Neuron (in vitro differentiated cells): ENCODE data around the gene CEP68.
"Not testable (repeated sequence)": the region's sequence is repeated elsewhere in the genome, so short reads cannot be mapped to it uniquely, and the experiment has no call there.

ENCODE experiments used
- H2AFZ ChIP-seq: one replicate; pipeline ENCODE4 v1.6.1; 2013; ENCODE audit warnings: low read depth, mild to moderate bottlenecking, inconsistent platforms, low read length, moderate library complexity
- H3K27me3 ChIP-seq: one replicate; pipeline ENCODE4 v1.6.1; 2013; ENCODE audit warnings: low read length; ENCODE audit not compliant: insufficient read depth
- H3K36me3 ChIP-seq: one replicate; pipeline ENCODE4 v1.6.1; 2013; ENCODE audit warnings: low read length; ENCODE audit not compliant: insufficient read depth
- H3K4me1 ChIP-seq: one replicate; pipeline ENCODE4 v1.6.1; 2013; ENCODE audit warnings: low read length; ENCODE audit not compliant: insufficient read depth
- H3K4me3 ChIP-seq: 2 replicates; pipeline ENCODE4 v1.5.1; 2013; ENCODE audit warnings: mild to moderate bottlenecking, low read length, moderate library complexity
- H3K9me3 ChIP-seq: one replicate; pipeline ENCODE4 v1.6.1; 2013; ENCODE audit warnings: low read length

CEP68 gene

DNA sequence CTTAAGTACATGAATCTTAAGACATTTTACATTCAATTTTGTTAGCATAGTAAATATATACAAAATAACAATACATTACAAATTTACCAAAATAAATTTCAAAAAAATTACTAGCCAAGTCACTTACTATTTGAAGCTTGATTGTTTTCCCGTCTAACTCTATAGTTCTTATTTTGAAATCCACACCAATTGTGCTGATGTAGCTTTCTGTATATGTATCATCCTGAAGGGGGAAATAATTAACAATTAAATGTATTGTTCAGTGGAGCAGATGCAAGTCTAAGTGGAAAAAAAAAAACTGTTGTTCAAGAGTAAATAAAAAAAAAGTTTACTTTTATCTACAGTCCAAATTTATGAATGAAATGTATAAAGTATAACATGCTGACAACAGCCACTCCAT is 41.6 kb downstream of the CEP68 start:
- H3K9me3 ChIP-seq: peaks cover 2% of the 10 kb centered on the region
- no peak overlapping the region for H3K4me3 ChIP-seq
- no peaks in the 10 kb centered on the region for H3K27me3 ChIP-seq
- peaks cover 70% of the 10 kb centered on the region for H3K36me3 ChIP-seq
- no peaks in the 10 kb centered on the region for H3K4me1 ChIP-seq
- no peak overlapping the region for H2AFZ ChIP-seq

DNA sequence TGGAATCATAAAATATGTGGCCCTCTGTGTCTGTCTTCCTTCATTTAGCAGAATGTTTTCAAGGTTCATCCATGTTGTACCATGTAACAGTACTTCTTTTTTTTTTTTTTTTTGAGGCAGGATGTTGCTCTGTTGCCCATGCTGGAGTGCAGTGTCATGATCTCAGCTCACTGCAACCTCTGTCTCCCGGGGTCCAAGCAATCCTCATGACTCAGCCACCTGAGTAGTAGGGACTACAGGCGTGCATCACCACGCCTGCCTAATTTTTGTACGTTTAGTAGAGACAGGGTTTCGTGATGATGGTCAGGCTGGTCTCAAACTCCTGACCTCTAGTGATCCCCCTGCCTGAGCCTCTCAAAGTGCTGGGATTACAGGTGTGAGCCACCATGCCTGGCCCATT is 42.5 kb downstream of the CEP68 start:
- Histone ChIP-seq H3K4me3 (no peak overlapping the region), H3K36me3 (peaks cover 71% of the 10 kb centered on the region), H3K4me1 (no peaks in the 10 kb centered on the region), H3K9me3 (peaks cover 2% of the 10 kb centered on the region), H2AFZ (no peak overlapping the region), H3K27me3 (no peaks in the 10 kb centered on the region)

DNA sequence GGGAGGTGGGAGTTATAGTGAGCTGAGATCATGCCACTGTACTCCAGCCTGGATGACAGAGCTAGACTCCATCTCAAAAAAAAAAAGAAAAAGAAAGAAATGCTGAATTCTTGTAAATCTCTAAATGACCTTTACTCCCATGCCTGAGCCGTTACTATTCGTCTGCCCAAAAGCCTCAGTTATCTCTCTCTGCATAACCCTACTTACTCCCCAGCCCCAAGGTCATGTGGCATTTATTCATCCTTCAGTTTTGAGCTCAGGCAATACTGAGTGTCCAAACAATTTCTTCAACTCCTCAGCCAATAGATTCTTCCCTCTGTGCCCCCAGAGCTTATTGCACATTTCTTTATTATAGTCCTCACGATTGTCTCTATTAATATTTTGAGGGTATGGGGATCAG is 44.9 kb downstream of the CEP68 start:
- Histone ChIP-seq H3K27me3 (no peaks in the 10 kb centered on the region), H3K9me3 (peaks cover 2% of the 10 kb centered on the region), H2AFZ (no peak overlapping the region), H3K36me3 (peaks cover 61% of the 10 kb centered on the region), H3K4me1 (no peaks in the 10 kb centered on the region), H3K4me3 (no peak overlapping the region)

DNA sequence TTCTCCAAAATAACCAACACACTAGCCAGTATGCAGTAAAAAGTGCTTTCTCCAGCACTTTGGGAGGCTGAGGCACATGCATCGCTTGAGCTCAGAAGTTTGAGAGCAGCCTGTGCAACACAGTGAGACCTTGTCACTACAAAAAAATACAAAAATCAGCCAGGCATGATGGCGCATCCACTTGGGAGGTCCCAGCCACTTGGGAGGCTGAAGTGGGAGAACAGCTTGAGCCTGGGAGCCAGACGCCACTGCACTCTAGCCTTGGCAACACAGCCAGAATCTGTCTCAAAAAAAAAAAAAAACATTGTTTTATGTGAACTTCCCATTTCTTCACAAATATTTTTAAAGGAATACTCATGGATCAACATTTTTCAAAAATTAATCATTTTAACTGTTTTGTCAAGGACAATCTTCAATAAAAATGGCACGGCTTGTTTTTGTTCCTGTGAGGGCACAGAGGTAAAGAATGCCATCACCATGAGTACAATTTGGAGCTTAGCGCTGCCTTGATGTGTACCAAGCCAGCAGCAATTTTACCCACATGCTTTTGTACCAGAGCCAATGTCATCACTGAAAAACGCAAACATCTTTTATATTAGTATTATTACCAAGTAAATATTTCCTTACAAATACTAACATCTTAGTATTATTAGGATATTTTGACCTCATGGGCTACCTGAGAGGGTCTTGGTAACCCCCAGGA is 46.9 kb downstream of the CEP68 start:
- Histone ChIP-seq H2AFZ (no peak overlapping the region), H3K36me3 (peaks cover 46% of the 10 kb centered on the region), H3K9me3 (no peaks in the 10 kb centered on the region), H3K4me3 (no peak overlapping the region), H3K27me3 (no peaks in the 10 kb centered on the region), H3K4me1 (no peaks in the 10 kb centered on the region)

DNA sequence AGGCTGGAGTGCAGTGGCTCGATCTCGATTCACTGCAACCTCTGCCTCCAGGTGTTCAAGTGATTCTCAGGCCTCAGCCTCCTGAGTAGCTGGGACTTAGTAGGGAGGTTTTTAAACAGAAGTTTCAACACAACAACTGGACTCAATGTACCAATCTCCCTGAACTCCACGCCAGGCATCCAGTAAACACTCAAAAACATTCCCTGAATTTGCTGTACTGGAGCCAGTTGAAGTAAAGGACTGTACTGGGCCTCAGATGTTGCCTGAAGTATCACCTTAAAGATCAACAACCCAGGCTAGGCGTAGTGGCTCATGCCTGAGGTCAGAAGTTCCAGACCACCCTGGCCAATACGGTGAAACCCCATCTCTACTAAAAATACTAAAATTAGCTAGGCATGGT is 51.3 kb downstream of the CEP68 start:
- Histone ChIP-seq H3K4me1 (no peaks in the 10 kb centered on the region), H3K4me3 (no peak overlapping the region)

DNA sequence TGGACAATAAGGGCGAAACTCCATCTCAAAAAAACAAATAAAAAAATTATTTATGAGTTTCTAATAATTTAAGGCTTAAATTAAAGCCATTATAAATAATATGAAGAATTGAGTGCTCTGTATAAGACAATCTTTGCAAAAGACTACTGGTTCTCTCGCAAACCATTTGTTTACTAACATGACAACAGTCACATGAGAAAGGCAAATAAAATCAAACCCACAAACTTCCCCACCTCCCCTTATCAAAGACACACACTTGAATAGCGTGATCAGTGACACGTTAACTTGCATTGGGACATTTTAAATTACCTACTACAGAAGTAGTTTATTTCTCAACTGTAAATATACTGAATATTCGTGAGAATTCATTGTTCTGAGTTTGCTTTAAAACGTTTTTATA is 52.6 kb downstream of the CEP68 start:
- no peak overlapping the region for H3K4me3 ChIP-seq
- H3K4me1 ChIP-seq: no peaks in the 10 kb centered on the region
- H2AFZ ChIP-seq: no peak overlapping the region
- H3K27me3 ChIP-seq: no peaks in the 10 kb centered on the region
- H3K9me3 ChIP-seq: no peaks in the 10 kb centered on the region
- peaks cover 8% of the 10 kb centered on the region for H3K36me3 ChIP-seq

More for the DNA sequence above, 51.3 kb downstream of the CEP68 start:
- Histone ChIP-seq H3K36me3 (peaks cover 17% of the 10 kb centered on the region), H2AFZ (no peak overlapping the region), H3K27me3 (no peaks in the 10 kb centered on the region), H3K9me3 (no peaks in the 10 kb centered on the region)

DNA sequence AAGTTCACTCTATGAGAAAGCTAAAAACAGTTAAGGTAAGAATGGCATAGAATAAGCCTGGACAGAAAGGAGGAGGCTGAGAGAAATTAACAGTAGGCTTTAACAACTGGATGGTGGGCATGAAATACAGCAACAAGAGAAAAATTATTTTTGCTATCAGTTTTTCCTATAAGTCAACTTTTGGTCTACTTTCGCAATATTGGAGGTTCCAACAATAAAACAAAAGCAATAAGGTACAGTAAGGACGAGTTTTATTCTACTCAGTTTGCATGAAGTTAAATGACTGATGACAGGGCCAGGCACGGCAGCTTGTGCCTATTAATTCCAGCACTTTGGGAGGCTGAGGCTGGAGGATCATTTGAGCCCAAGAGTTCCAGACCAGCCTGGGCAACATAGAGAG is 56.4 kb downstream of the CEP68 start:
- Histone ChIP-seq H3K4me3 (no peak overlapping the region), H2AFZ (no peak overlapping the region), H3K9me3 (no peaks in the 10 kb centered on the region), H3K4me1 (no peaks in the 10 kb centered on the region), H3K27me3 (no peaks in the 10 kb centered on the region), H3K36me3 (peaks cover under 1% of the 10 kb centered on the region)

DNA sequence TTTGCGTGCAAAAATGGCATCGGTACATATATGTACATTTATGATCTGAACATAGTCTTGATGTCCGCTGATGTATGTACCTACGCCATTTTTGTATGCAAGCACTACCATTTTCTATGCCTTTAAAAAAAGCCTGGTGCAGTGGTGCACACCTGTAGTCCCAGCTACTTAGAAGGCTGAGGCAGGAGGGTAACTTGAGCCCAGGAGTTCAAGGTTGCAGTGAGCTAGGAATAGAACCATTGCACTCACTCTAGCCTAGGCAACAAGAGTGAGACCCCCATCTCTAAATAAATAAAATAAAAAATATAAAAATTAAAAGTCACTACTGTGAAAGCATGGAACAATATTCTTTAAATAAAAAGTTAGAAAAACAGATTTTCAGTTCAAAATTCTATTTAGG is 57.0 kb downstream of the CEP68 start:
- no peaks in the 10 kb centered on the region for H3K4me1 ChIP-seq
- no peaks in the 10 kb centered on the region for H3K9me3 ChIP-seq
- H2AFZ ChIP-seq: no peak overlapping the region
- no peaks in the 10 kb centered on the region for H3K36me3 ChIP-seq
- no peaks in the 10 kb centered on the region for H3K27me3 ChIP-seq
- H3K4me3 ChIP-seq: no peak overlapping the region

DNA sequence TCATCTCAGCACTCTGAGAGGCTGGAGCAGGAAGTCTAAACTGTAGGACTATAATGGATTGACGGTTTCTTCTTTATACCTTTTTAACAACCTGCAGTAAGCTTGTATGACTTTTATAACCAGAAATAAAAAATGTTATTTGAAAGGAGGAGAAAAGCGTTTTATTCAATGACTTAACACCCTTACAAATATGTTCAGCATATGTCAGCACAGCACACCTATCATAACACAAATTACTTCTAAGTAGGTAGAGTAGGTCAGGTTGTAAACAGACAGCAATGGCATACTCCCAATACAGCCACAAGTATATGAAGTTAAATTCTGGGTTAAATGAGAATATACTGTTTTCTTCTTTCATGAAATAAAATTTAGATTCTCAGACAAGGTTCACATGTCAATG is 57.6 kb downstream of the CEP68 start:
- Histone ChIP-seq H3K4me1 (no peaks in the 10 kb centered on the region), H3K4me3 (no peak overlapping the region), H3K36me3 (no peaks in the 10 kb centered on the region), H2AFZ (no peak overlapping the region), H3K27me3 (no peaks in the 10 kb centered on the region), H3K9me3 (no peaks in the 10 kb centered on the region)

DNA sequence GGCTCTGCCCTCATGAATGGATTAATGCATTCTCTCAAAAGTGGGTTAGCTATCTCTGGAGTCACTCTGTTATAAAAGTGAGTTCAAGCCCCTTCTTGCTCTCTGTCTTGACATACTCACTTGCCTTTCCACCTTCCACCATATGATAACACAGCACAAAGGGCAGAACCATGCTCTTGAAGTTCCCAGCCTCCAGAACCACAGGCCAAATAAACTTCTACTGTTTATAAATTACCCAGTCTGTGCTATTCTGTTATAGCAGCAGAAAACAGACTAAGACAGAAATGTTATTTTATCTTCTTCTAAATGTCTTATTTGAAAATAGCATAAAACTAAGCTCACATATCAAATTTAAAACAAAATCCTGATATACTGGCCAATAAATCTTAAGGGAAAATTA is 58.7 kb downstream of the CEP68 start:
- H3K4me1 ChIP-seq: no peaks in the 10 kb centered on the region
- H2AFZ ChIP-seq: no peak overlapping the region
- no peaks in the 10 kb centered on the region for H3K27me3 ChIP-seq
- no peaks in the 10 kb centered on the region for H3K9me3 ChIP-seq
- no peak overlapping the region for H3K4me3 ChIP-seq
- H3K36me3 ChIP-seq: no peaks in the 10 kb centered on the region

DNA sequence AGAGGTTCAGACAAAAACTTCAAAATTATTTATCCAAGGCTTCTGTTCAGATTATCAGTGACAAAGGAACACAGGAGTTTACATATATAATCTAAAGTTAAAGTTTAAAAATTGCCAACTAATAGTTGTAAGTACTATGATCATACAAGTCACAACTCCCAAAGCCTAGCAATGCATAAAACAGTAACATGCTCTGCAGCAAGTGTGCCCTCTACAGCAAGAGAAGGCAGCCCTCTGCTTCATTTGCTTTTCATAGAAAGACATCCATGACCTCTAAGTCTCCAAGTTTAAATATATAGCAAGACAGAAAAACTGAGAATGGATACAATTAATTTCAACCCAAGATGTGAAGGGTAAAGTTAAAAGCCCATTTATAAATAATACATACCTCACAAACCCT is 60.4 kb downstream of the CEP68 start:
- H3K36me3 ChIP-seq: no peaks in the 10 kb centered on the region
- no peak overlapping the region for H2AFZ ChIP-seq
- no peaks in the 10 kb centered on the region for H3K4me1 ChIP-seq
- no peak overlapping the region for H3K4me3 ChIP-seq
- no peaks in the 10 kb centered on the region for H3K27me3 ChIP-seq
- no peaks in the 10 kb centered on the region for H3K9me3 ChIP-seq

DNA sequence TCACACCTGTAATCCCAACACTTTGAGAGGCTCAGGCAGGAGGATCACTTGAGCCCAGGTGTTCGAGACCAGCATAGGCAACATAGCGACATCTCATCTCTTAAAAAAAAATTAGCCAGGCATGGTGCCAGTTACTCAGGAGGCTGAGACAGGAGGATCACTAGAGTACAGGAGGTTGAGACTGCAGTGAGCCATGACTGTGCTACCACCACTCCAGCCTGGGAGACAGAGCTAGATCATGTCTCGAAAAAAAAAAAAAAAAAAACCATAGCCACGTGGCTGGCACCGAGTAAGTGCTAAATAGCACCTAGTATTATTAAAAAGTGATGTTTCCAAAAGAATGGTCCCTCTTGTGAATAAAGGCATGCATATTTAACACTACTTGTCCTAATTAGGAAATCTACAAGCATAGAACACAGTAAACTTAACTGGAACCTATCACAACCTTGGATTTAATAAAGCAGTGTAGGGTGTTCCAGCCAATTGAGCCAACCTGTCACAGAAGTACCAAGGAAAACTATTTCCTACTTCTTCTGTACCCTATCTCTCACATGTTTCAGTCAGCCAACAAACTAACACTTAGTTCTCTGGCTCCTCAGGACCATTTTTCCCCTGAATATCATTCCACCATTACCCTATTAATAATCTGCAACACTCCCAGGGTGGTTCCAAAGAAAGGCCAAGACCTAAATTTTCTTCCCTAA is 64.9 kb downstream of the CEP68 start:
- Histone ChIP-seq H2AFZ (no peak overlapping the region), H3K36me3 (no peaks in the 10 kb centered on the region), H3K27me3 (no peaks in the 10 kb centered on the region), H3K9me3 (no peaks in the 10 kb centered on the region), H3K4me1 (no peaks in the 10 kb centered on the region), H3K4me3 (no peak overlapping the region)

DNA sequence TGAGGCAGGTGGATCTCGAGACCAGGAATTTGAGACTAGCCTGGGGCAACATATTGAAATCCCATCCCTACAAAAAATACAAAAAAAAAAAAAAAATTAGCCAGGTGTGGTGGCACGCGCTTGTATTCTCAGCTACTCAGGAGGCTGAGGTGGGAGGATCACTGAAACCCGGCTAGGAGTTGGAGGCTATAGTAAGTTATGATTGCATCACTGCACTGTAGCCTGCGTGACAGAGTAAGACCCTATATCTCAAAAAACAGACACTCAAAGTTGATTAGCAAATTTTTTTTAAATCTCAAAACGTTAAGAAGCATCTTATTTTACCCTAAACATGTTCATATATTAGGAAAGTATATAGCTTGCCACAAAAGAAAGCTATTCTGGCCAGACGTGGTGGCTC is 66.1 kb downstream of the CEP68 start:
- H2AFZ ChIP-seq: no peak overlapping the region
- no peaks in the 10 kb centered on the region for H3K4me1 ChIP-seq
- no peaks in the 10 kb centered on the region for H3K27me3 ChIP-seq
- H3K9me3 ChIP-seq: no peaks in the 10 kb centered on the region
- H3K4me3 ChIP-seq: no peak overlapping the region
- no peaks in the 10 kb centered on the region for H3K36me3 ChIP-seq

DNA sequence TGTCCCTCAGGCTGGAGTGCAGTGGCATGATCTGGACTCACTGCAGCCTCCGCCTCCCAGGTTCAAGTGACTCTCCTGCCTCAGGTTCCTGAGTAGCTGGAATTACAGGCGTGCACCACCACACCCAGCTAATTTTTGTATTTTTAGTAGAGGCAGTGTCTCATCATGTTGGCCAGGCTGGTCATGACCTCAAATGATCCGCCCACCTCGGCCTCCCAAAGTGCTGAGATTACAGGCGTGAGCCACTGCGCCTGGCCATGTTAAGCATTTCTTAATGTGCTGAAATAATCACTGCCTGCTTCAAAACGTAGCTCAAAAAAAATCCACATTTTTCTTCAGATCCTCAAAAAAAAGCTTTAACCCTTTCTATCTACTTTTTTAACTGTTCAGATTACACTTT is 69.2 kb downstream of the CEP68 start:
- H3K9me3 ChIP-seq, H3K4me3 ChIP-seq, H3K27me3 ChIP-seq, H2AFZ ChIP-seq, H3K36me3 ChIP-seq: not testable (repeated sequence)
- H3K4me1 ChIP-seq: peaks cover 10% of the 10 kb centered on the region
